Stomach smooth muscle (tissue), 2 donors: ENCODE results near the gene KLHDC4.

Source experiments
- H3K27ac ChIP-seq: one replicate; pipeline ENCODE4 v1.7.0; 2013; ENCODE audit warnings: mild to moderate bottlenecking, low read length, inconsistent platforms
- H3K27me3 ChIP-seq, 2 donors: one replicate each; pipeline ENCODE4 v1.7.0; 2013; ENCODE audit warnings: low read length in 2 of 2; ENCODE audit not compliant: insufficient read depth in 2 of 2, control insufficient read depth in 1 of 2
- H3K36me3 ChIP-seq, 2 donors: one replicate each; pipeline ENCODE4 v1.7.0; 2013; ENCODE audit warnings: low read length in 2 of 2; ENCODE audit not compliant: control insufficient read depth in 2 of 2, insufficient read depth in 2 of 2
- H3K4me1 ChIP-seq: one replicate; pipeline ENCODE4 v1.7.0; 2013; ENCODE audit warnings: low read length; ENCODE audit not compliant: control insufficient read depth, insufficient read depth
- H3K4me3 ChIP-seq, 2 donors: one replicate each; pipeline ENCODE4 v1.7.0; 2013; ENCODE audit warnings: low read length in 2 of 2
- H3K9ac ChIP-seq, 2 donors: one replicate each; pipeline ENCODE4 v1.7.0; 2013; ENCODE audit warnings: low read length in 2 of 2, mild to moderate bottlenecking in 1 of 2
- H3K9me3 ChIP-seq, 2 donors: one replicate each; pipeline ENCODE4 v1.7.0; 2013; ENCODE audit warnings: low read length in 2 of 2; ENCODE audit not compliant: control insufficient read depth in 2 of 2
- donor health status: healthy.
- donor health status: Pancreatic carcinoma.

KLHDC4 gene

DNA sequence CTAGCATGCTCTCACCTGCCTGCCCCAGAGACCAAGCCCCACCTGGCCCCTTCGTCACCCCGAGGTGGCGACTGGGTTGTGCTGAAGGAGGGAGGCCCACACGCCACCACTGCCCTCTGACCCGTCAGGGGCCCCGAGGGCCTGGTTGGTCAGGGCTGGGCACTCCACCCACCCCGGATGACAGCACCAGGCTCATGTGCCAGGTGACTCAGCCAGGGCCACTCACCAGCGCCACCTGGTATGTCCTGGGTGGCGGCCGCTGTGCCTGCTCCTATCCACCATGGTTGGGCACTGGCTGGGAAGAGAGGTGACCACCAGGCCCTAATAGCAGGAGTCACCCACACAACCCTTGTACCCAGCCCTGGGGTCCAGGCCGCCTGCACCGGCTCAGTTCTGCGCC lies 94.6 kb downstream of the KLHDC4 start:
- Histone ChIP-seq H3K9ac (no peak overlapping the region), H3K4me3 (no peak overlapping the region), H3K36me3 (no peaks in the 10 kb centered on the region), H3K9me3 (no peaks in the 10 kb centered on the region), H3K27me3 (peaks cover 2 to 9% of the 10 kb centered on the region in 2 donors), H3K27ac (no peak overlapping the region), H3K4me1 (no peaks in the 10 kb centered on the region)

DNA sequence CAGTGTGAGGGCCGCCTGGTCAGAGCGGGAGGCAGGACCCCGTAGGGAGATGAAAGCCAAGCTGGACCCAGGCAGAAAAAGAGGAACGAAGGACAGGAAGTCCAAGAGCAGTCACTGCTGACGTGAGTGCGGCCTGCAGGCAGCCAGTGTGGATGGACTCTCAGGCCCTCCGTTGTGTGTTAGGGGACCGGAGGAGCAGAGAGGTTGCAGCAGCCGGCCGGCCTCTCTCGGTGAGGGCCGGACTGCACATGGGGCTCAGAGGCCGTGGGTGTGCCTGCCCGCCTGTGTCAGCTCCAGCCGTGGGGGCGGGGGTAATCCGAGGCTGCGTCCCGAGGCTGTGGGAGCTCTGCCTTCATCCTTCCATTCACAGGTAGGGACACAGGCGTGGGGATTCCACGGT lies 96.1 kb downstream of the KLHDC4 start:
- Histone ChIP-seq H3K27me3 (peaks cover 4 to 9% of the 10 kb centered on the region in 2 donors), H3K9ac (no peak overlapping the region)

DNA sequence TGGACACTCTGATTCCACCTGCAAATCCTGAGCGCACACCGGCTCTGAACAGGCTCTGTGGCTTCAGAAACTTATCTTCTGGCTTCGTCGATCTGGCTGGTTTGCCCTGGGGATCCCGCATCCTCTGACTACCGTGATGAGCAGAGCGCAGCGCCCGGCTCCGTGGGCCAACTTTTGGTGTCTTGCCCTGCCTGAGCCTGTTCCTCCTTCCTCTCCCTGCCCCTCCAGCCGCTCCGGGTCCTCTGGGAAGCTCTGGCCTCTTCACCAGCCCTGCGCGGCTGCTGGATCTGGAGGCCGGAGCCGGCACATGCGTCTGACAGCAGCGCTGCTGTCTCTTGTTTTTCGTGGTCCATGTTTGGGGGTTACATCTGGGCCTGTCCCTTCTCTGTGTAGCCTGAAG lies 97.8 kb downstream of the KLHDC4 start:
- H3K36me3 ChIP-seq, result no peaks in the 10 kb centered on the region
- H3K9ac ChIP-seq, result no peak overlapping the region
- H3K9me3 ChIP-seq, result no peaks in the 10 kb centered on the region
- H3K4me1 ChIP-seq, result no peaks in the 10 kb centered on the region
- no peak overlapping the region for H3K4me3 ChIP-seq
- H3K27me3 ChIP-seq, result peaks cover 4 to 9% of the 10 kb centered on the region in 2 donors
- no peak overlapping the region for H3K27ac ChIP-seq

More for the DNA sequence above, 96.1 kb downstream of the KLHDC4 start:
- Histone ChIP-seq H3K36me3 (no peaks in the 10 kb centered on the region), H3K9me3 (no peaks in the 10 kb centered on the region), H3K4me3 (no peak overlapping the region), H3K27ac (no peak overlapping the region), H3K4me1 (no peaks in the 10 kb centered on the region)

DNA sequence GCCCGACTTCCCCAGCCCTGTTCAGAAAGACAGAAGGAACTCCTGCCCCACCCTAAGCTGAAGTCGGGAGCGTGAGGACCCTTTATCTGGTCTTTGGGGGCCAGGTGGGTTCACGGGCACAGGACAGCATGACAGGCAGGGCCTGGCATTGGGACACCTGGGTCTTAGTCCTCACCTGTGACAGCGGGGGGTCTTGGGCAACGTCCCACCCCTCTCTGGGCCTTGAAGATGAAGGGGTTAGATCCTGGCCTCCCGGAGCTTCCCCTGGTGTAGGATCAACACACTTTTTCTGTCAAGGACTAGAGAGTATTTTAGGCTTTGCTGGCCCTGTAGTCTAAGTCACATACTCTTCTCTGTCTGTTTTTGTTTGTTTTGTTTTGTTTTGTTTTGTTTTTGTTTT lies 98.3 kb downstream of the KLHDC4 start:
- Histone ChIP-seq H3K36me3 (no peaks in the 10 kb centered on the region), H3K4me3 (no peak overlapping the region), H3K27me3 (peaks cover 4 to 9% of the 10 kb centered on the region in 2 donors), H3K9me3 (no peaks in the 10 kb centered on the region), H3K27ac (no peak overlapping the region), H3K4me1 (no peaks in the 10 kb centered on the region), H3K9ac (no peak overlapping the region)

DNA sequence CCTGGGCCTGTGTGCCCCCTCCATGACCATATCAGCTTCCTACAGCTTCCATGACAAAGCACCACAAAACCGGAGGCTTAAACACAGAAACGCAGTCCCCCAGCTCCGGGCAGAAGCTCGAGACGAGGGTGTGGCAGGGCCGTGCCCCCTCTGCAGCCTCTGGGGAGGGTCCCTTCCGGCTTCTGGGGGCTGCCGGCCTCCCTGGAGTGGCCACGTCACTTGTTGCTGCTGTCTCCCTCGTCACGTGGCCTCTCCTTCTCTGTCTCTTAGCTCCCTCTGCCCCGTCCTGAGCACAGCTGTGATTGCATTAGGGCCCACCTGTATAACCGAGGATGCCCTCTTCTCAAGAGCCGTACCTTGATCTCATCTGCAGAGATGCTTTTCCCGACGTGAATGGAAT lies 98.9 kb downstream of the KLHDC4 start:
- Histone ChIP-seq H3K4me3 (no peak overlapping the region), H3K27me3 (peaks cover 6 to 7% of the 10 kb centered on the region in 2 donors), H3K36me3 (no peaks in the 10 kb centered on the region), H3K9me3 (no peaks in the 10 kb centered on the region), H3K9ac (no peak overlapping the region), H3K4me1 (no peaks in the 10 kb centered on the region), H3K27ac (no peak overlapping the region)

DNA sequence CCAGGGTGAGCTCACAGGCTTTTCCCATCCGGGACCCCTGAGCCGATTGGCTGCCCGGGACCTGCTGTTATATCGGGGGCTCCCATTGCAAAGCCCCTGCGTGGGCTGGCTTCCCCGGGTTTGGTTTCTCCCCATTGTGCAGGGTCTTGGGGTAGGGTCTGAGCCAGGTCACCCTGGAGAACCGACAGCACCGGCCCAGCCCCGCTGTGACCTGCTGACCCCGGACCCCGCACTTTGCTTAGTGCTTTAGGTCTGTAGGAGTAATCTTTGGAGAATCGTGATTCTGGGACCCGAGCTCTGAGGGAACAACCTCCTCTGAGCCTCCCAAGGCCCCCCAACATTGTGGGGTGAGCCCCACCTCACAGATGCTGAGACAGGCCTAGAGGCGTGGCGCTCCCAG lies 100.6 kb downstream of the KLHDC4 start:
- no peaks in the 10 kb centered on the region for H3K36me3 ChIP-seq
- peaks cover 6 to 18% of the 10 kb centered on the region in 2 donors for H3K27me3 ChIP-seq
- H3K4me3 ChIP-seq, result no peak overlapping the region
- no peaks in the 10 kb centered on the region for H3K9me3 ChIP-seq
- H3K4me1 ChIP-seq, result no peaks in the 10 kb centered on the region
- H3K9ac ChIP-seq, result no peak overlapping the region
- H3K27ac ChIP-seq, result no peak overlapping the region

DNA sequence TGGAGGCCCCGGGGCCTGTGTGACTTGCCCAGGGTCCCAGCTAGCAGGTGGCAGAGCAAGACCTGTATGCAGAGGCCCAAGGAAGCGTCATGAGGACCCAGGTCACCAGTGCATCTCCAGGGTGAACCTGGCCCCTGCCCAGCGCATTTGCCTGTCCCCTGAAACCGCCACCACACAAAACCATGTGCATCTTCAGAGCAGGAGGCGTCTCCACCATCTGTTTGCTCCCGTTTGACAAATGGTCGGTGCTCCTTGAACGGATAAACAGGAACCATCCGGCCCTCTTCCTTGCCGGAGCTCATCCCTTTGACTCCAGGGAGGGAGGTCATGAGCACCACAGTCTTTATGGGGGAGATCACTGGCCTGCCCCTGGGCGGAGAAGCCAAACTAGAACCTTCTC lies 101.0 kb downstream of the KLHDC4 start:
- H3K4me3 ChIP-seq, result no peak overlapping the region
- H3K9me3 ChIP-seq, result no peaks in the 10 kb centered on the region
- no peaks in the 10 kb centered on the region for H3K4me1 ChIP-seq
- peaks cover 6 to 18% of the 10 kb centered on the region in 2 donors for H3K27me3 ChIP-seq
- H3K9ac ChIP-seq, result no peak overlapping the region
- H3K27ac ChIP-seq, result no peak overlapping the region
- no peaks in the 10 kb centered on the region for H3K36me3 ChIP-seq

DNA sequence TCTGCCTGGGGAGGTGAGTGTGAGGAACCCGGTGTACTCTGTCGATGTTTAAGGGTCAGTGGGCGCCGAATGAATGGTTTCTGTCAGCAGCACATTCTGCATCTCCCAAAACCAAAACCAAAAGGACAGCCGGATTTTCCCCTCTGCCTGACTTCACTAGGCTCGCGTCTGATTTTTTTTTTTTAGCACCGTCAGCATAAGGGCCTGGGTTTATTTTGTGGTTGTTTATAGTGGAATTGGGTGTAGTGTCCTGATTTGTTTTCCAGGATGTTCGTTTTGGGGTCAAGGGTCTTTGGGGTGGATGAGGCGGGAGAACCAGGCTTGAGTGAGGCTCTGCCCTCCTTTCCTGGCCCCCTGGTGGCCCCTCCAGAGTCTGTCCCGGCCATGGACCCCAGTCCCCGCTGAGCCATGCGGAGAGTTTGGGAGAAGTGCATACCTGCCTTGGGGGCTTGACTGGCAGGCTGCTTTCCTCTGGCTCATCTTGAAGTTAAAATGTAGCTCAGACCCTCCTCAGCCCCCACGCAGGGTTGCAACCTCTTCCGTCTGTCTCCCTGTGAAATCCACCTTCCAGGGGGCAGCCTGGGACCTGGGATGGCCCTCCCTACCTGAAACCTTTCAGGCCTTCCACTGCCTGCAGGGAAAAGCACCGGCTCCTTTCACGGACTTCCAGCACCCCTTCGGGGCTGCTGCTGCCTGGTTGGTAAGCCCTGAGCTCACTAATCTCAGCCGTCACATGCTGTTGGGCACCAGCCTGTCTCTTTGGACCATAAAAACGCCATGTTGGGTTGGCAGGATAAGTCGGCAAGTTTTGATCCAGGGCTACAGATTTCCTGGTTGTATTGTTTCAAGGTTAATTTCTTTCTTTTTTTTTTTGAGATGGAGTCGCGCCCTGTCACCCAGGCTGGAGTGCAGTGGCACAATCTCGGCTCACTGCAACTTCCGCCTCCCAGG lies 103.3 kb downstream of the KLHDC4 start:
- Histone ChIP-seq H3K9ac (no peak overlapping the region), H3K9me3 (peaks cover 0 to 7% of the 10 kb centered on the region in 2 donors), H3K36me3 (no peaks in the 10 kb centered on the region), H3K27ac (no peak overlapping the region), H3K4me3 (no peak overlapping the region), H3K4me1 (no peaks in the 10 kb centered on the region), H3K27me3 (peaks cover 8 to 18% of the 10 kb centered on the region in 2 donors)

DNA sequence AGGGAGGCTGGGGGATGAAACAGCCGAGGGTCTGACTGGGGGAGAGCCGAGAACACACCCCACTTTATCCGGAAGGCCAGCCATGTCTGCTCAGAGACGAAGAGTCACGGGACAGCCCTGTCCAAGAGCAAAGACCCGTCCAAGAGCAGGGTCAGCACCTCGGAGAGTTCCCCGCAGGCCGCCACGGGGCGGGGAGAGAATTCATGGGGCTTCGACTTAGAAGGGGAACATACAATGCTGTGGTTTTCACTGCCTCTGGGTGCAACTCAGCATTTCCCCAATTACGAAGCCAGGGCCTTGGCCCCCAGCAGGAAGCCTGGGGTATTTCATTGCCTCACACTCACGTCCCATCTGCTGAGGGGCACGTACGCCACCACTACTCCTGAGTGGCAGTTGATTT lies 104.2 kb downstream of the KLHDC4 start:
- peaks cover 6 to 18% of the 10 kb centered on the region in 2 donors for H3K27me3 ChIP-seq

DNA sequence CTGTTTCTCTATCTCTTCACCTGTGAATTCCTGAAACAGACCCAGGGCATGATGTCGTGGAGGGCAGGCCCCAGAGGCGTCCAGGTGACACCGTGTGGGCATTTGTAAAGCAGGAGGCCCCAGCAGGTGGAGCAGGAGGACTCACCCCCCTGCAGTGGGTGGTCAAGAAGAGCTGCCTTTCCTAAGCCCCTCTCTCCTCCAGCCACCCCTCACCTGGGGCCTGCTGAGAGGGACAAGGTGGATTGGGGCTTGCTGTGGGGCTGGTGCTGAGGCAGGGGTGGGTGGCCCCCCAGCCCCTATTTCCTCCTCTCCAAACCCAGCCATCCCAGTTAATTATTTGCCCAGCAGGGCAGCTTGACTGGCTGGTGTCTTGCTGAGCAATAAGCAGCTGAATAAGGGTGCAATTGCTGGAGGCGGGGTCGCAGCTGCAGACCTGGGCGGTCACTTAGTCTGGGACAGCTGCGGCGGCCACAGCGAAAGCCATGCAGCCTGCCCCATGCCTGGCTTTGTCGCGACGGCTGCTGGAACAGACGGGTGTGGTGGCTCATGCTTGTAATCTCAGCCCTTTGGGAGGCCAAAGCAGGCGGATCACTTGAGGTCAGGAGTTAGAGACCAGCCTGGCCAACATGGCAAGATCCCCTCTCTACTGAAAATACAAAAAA lies 107.1 kb downstream of the KLHDC4 start:
- Histone ChIP-seq H3K36me3 (no peaks in the 10 kb centered on the region), H3K27me3 (peaks cover 6 to 16% of the 10 kb centered on the region in 2 donors), H3K9me3 (peaks cover 0 to 8% of the 10 kb centered on the region in 2 donors), H3K4me1 (no peaks in the 10 kb centered on the region), H3K4me3 (no peak overlapping the region), H3K9ac (no peak overlapping the region), H3K27ac (no peak overlapping the region)

More for the DNA sequence above, 104.2 kb downstream of the KLHDC4 start:
- no peaks in the 10 kb centered on the region for H3K36me3 ChIP-seq
- no peaks in the 10 kb centered on the region for H3K4me1 ChIP-seq
- no peak overlapping the region for H3K27ac ChIP-seq
- no peak overlapping the region for H3K4me3 ChIP-seq
- H3K9me3 ChIP-seq, result peaks cover 0 to 8% of the 10 kb centered on the region in 2 donors
- no peak overlapping the region for H3K9ac ChIP-seq
